ENCODE data around the gene MYBPHL.

Gene MYBPHL

GRCh38 chr1:109306832-109307273 is at the start of gene MYBPHL:
MYBPHL (minus strand) TSS chr1:109307011; CDS start chr1:109306991, 20 bp downstream.
- DNase-seq (ENCODE audit: low spot score): no peak

GRCh38 chr1:109356505-109356904 is 49.7 kb upstream of the MYBPHL start:
- DNase-seq (ENCODE audit: low spot score): no peak

GRCh38 chr1:109354929-109355328 is 48.1 kb upstream of the MYBPHL start:
- DNase-seq (ENCODE audit: low spot score): no peak

- DNase-seq (ENCODE audit: low spot score): no peak
These were observed 44.6 kb upstream of the MYBPHL start for GRCh38 chr1:109351457-109351856.

GRCh38 chr1:109350655-109351054 is 43.8 kb upstream of the MYBPHL start:
- no peak for DNase-seq (ENCODE audit: low spot score)

GRCh38 chr1:109350182-109350581 is 43.4 kb upstream of the MYBPHL start:
- no peak for DNase-seq (ENCODE audit: low spot score)

GRCh38 chr1:109347511-109347910 is 40.7 kb upstream of the MYBPHL start:
- DNase-seq (ENCODE audit: low spot score): no peak

- no peak for DNase-seq (ENCODE audit: low spot score)
These were observed 35.4 kb upstream of the MYBPHL start for GRCh38 chr1:109341944-109342930.

- no peak for DNase-seq (ENCODE audit: low spot score)
These were observed 31.8 kb upstream of the MYBPHL start for GRCh38 chr1:109338608-109339007.

GRCh38 chr1:109338091-109338490 is 31.3 kb upstream of the MYBPHL start:
- no peak for DNase-seq (ENCODE audit: low spot score)

GRCh38 chr1:109335091-109335490 is 28.3 kb upstream of the MYBPHL start:
- no peak for DNase-seq (ENCODE audit: low spot score)

GRCh38 chr1:109331113-109331512 is 24.3 kb upstream of the MYBPHL start:
- DNase-seq (ENCODE audit: low spot score): no peak

GRCh38 chr1:109327285-109327684 is 20.5 kb upstream of the MYBPHL start:
- DNase-seq (ENCODE audit: low spot score): no peak

- no peak for DNase-seq (ENCODE audit: low spot score)
These were observed 16.2 kb upstream of the MYBPHL start for GRCh38 chr1:109322974-109323373.

- DNase-seq (ENCODE audit: low spot score): no peak
These were observed 12.3 kb upstream of the MYBPHL start for GRCh38 chr1:109319114-109319513.

GRCh38 chr1:109316506-109316905 is 9.7 kb upstream of the MYBPHL start:
- DNase-seq (ENCODE audit: low spot score): no peak

GRCh38 chr1:109315288-109315687 is 8.5 kb upstream of the MYBPHL start:
- DNase-seq (ENCODE audit: low spot score): no peak

- no peak for DNase-seq (ENCODE audit: low spot score)
These were observed 8.0 kb upstream of the MYBPHL start for GRCh38 chr1:109314795-109315194.

- DNase-seq (ENCODE audit: low spot score): no peak
These were observed 6.4 kb upstream of the MYBPHL start for GRCh38 chr1:109312978-109313775.

GRCh38 chr1:109312246-109312645 is 5.4 kb upstream of the MYBPHL start:
- no peak for DNase-seq (ENCODE audit: low spot score)

- no peak for DNase-seq (ENCODE audit: low spot score)
These were observed 2.5 kb upstream of the MYBPHL start for GRCh38 chr1:109309347-109309746.

GRCh38 chr1:109307274-109308021 is 637 bp upstream of the MYBPHL start:
- peak; percentile 11 for DNase-seq (ENCODE audit: low spot score)
